PC-9 (cell line): ENCODE measurements around the gene SLCO1B3. TPM values are rescaled to one million over a fixed set of nuclear protein-coding genes. Genes with fewer than 3 reads are reported as not detected.

Source experiments
- BruUV-seq: library from RNA; stranded (reverse); fragments of 400-500 nt; replicated peaks from 2 replicates; lab custom pipeline; 2021; lab: Mats Ljungman, UMichigan
- CTCF ChIA-PET: fragments of 300-600 bp; sonication (Branson Sonifier 250); formaldehyde crosslinking; loops from one replicate; lab custom pipeline; 2022; ENCODE audit warnings: antibody characterized with exemption; lab: Charles Lee
- POLR2A ChIA-PET: fragments of 300-600 bp; sonication (Branson Sonifier 250); formaldehyde crosslinking; loops from one replicate; lab custom pipeline; 2022; ENCODE audit warnings: antibody characterized with exemption; ENCODE audit not compliant: unreplicated experiment; lab: Charles Lee
- DNase-seq, 2 experiments: peaks; one replicate each; pipeline versions ENCODE4 v3.0.0 to v3.0.0-alpha.2; 2015 to 2022; ENCODE audit warnings: mixed read lengths in 1 of 2
- H2AFZ ChIP-seq: fragments of 200-600 bp; sonication (generic); 2 replicates; pipeline ENCODE4 v1.8.1; 2017; ENCODE audit warnings: antibody characterized with exemption
- H3F3A ChIP-seq: fragments of 200-600 bp; sonication (generic); 2 replicates; pipeline ENCODE4 v1.8.1; 2017; ENCODE audit warnings: antibody characterized with exemption, mild to moderate bottlenecking, low read depth; ENCODE audit not compliant: insufficient read depth
- H3K27ac ChIP-seq: fragments of 200-600 bp; sonication (generic); 2 replicates; pipeline ENCODE4 v1.6.1; 2016; ENCODE audit warnings: mixed run types
- H3K27me3 ChIP-seq: fragments of 200-600 bp; sonication (generic); 2 replicates; pipeline ENCODE4 v1.6.1; 2016; ENCODE audit warnings: low read depth, mixed run types; ENCODE audit not compliant: insufficient read depth
- H3K36me3 ChIP-seq: fragments of 200-600 bp; sonication (generic); 2 replicates; pipeline ENCODE4 v1.6.1; 2016; ENCODE audit warnings: low read depth, mixed run types
- H3K4me1 ChIP-seq: fragments of 200-600 bp; sonication (generic); replicated peaks from 2 replicates; pipeline ENCODE4 v1.6.1; 2016; ENCODE audit warnings: mixed run types; ENCODE audit not compliant: insufficient read depth
- H3K4me2 ChIP-seq: fragments of 200-600 bp; sonication (generic); 2 replicates; pipeline ENCODE4 v1.6.1; 2017; ENCODE audit warnings: mixed run types
- H3K4me3 ChIP-seq: fragments of 200-600 bp; sonication (generic); 2 replicates; pipeline ENCODE4 v1.6.1; 2016; ENCODE audit warnings: mixed run types
- H3K79me2 ChIP-seq: fragments of 200-600 bp; sonication (generic); 2 replicates; pipeline ENCODE4 v1.6.1; 2017; ENCODE audit warnings: low read depth, mixed run types
- H3K9me2 ChIP-seq: fragments of 200-600 bp; sonication (generic); 2 replicates; pipeline ENCODE4 v1.8.1; 2017; ENCODE audit warnings: mild to moderate bottlenecking; ENCODE audit not compliant: insufficient read depth
- H3K9me3 ChIP-seq: fragments of 200-600 bp; sonication (generic); 2 replicates; pipeline ENCODE4 v1.8.1; 2016; ENCODE audit warnings: low read depth; ENCODE audit not compliant: insufficient read depth
- H4K20me1 ChIP-seq: fragments of 200-600 bp; sonication (generic); 2 replicates; pipeline ENCODE4 v1.8.1; 2017; ENCODE audit not compliant: insufficient read depth
- CTCF ChIP-seq: fragments of 200-600 bp; sonication (generic); conservative IDR thresholded peaks from 2 replicates; pipeline ENCODE4 v1.6.1; 2017; ENCODE audit warnings: mixed run types, antibody characterized with exemption, mild to moderate bottlenecking, moderate library complexity
- EZH2 ChIP-seq: fragments of 200-600 bp; sonication (generic); IDR thresholded peaks from 2 replicates; pipeline ENCODE4 v1.8.0; 2017; ENCODE audit warnings: antibody characterized with exemption, low read depth
- intact Hi-C: fragments of 100-400 bp; cut with micrococcal nuclease; formaldehyde crosslinking; loops from one replicate; pipeline ENCODE4 v1.10.0; 2022; ENCODE audit not compliant: unreplicated experiment
- total RNA-seq: library from RNA; stranded (reverse); gene quantifications from 2 replicates; pipeline ENCODE4 v1.2.3, GENCODE V29; 2021

SLCO1B3 gene
- total RNA-seq, 1 experiment from 2014 or later: 37.5 TPM

GRCh38 chr12:20963762-20964161 is 153.3 kb downstream of the SLCO1B3 start:
- H3K27ac ChIP-seq: no peak overlapping the region
- TF ChIP-seq CTCF (no peak), EZH2 (no peak)
- ChIA-PET POLR2A (no interaction called here), CTCF (no interaction called here)
- DNase-seq: no peak
- H3K79me2 ChIP-seq: no peaks in the 10 kb centered on the region
- H3K27me3 ChIP-seq: no peaks in the 10 kb centered on the region
- no peaks in the 10 kb centered on the region for H3F3A ChIP-seq
- no peaks in the 10 kb centered on the region for H4K20me1 ChIP-seq
- H3K9me3 ChIP-seq: no peaks in the 10 kb centered on the region
- BruUV-seq: no TSS peak
- H3K4me2 ChIP-seq: no peak overlapping the region
- H3K4me1 ChIP-seq: no peaks in the 10 kb centered on the region
- H3K9me2 ChIP-seq: no peaks in the 10 kb centered on the region
- no peaks in the 10 kb centered on the region for H3K36me3 ChIP-seq
- H2AFZ ChIP-seq: no peak overlapping the region
- H3K4me3 ChIP-seq: no peak overlapping the region
- intact Hi-C loops: no loop called here

Other genes with a start within 250 kb of the SLCO1B3 start
- gene SLCO1C1, start 115.4 kb upstream of the SLCO1B3 start, total RNA-seq: not detected in 2 replicates